Activated naive CD4-positive, alpha-beta T cell treated with anti-CD3 and anti-CD28 coated beads, Interleukin-2, amount 10 ng/mL, durations not matched to agents 7 days and 5 days (primary cell): ENCODE data around the gene CWC22.
"Not testable (repeated sequence)": the region's sequence is repeated elsewhere in the genome, so short reads cannot be mapped to it uniquely, and the experiment has no call there.

ENCODE experiments used
- CTCF ChIA-PET: fragments of 350-600 bp; sonication (Branson Sonifier 250); formaldehyde crosslinking; loops from one replicate; lab custom pipeline; 2021; ENCODE audit warnings: antibody characterized with exemption; lab: Charles Lee
- DNase-seq: peaks from one replicate; pipeline ENCODE4 v3.0.0-alpha.2; 2020
- H3K27ac Mint-ChIP-seq: one replicate; pipeline ENCODE4 v1.8.0; 2021; ENCODE audit warnings: mild to moderate bottlenecking, moderate library complexity, mixed read lengths
- H3K27me3 Mint-ChIP-seq: one replicate; pipeline ENCODE4 v1.8.0; 2021; ENCODE audit warnings: mild to moderate bottlenecking, mixed read lengths
- H3K36me3 Mint-ChIP-seq: one replicate; pipeline ENCODE4 v1.8.0; 2021; ENCODE audit warnings: mixed read lengths
- H3K4me1 Mint-ChIP-seq: one replicate; pipeline ENCODE4 v1.8.0; 2021; ENCODE audit warnings: mixed read lengths
- H3K4me3 Mint-ChIP-seq: one replicate; pipeline ENCODE4 v1.8.0; 2021; ENCODE audit warnings: mild to moderate bottlenecking, moderate library complexity, mixed read lengths
- H3K9me3 Mint-ChIP-seq: one replicate; pipeline ENCODE4 v1.8.0; 2021; ENCODE audit warnings: mixed read lengths

CWC22 gene

GRCh38 chr2:180015951-180016709 is 9.0 kb upstream of the CWC22 start:
- Mint-ChIP-seq H3K9me3 (no peaks in the 10 kb centered on the region), H3K27ac (no peak overlapping the region), H3K4me3 (no peak overlapping the region), H3K36me3 (no peaks in the 10 kb centered on the region), H3K4me1 (no peaks in the 10 kb centered on the region), H3K27me3 (no peaks in the 10 kb centered on the region)
- no peak for DNase-seq
- CTCF ChIA-PET = interaction anchor here (1.0 kb wide), 1 partner anchor 14 kb away, joined by 3 read pairs; no protein-coding TSS in a partner anchor

GRCh38 chr2:180012523-180012922 is 5.4 kb upstream of the CWC22 start:
- Mint-ChIP-seq H3K9me3 (no peaks in the 10 kb centered on the region), H3K27ac (no peak overlapping the region), H3K36me3 (no peaks in the 10 kb centered on the region), H3K4me3 (no peak overlapping the region), H3K27me3 (no peaks in the 10 kb centered on the region), H3K4me1 (peaks cover 8% of the 10 kb centered on the region)
- no peak for DNase-seq
- CTCF ChIA-PET = no interaction called here

- no peak overlapping the region for H3K27ac Mint-ChIP-seq
- CTCF ChIA-PET = interaction anchor here (0.7 kb wide), 1 partner anchor 115 kb away, joined by 3 read pairs; no protein-coding TSS in a partner anchor
These were observed 3.6 kb upstream of the CWC22 start for GRCh38 chr2:180010701-180011100.

GRCh38 chr2:180006231-180006630 is 866 bp downstream of the CWC22 start:
- peaks cover 43% of the 10 kb centered on the region for H3K4me1 Mint-ChIP-seq
- peak overlapping the region; percentile 99 for H3K27ac Mint-ChIP-seq
- H3K9me3 Mint-ChIP-seq = no peaks in the 10 kb centered on the region
- peak overlapping the region; percentile 91 for H3K4me3 Mint-ChIP-seq
- CTCF ChIA-PET = no interaction called here
- H3K36me3 Mint-ChIP-seq = peaks cover 4% of the 10 kb centered on the region
- H3K27me3 Mint-ChIP-seq = no peaks in the 10 kb centered on the region
- DNase-seq = no peak

More at GRCh38 chr2:180010701-180011100, 3.6 kb upstream of the CWC22 start:
- peaks cover 21% of the 10 kb centered on the region for H3K4me1 Mint-ChIP-seq
- no peaks in the 10 kb centered on the region for H3K27me3 Mint-ChIP-seq
- H3K4me3 Mint-ChIP-seq = no peak overlapping the region
- H3K9me3 Mint-ChIP-seq = no peaks in the 10 kb centered on the region
- peaks cover 2% of the 10 kb centered on the region for H3K36me3 Mint-ChIP-seq
- no peak for DNase-seq

- H3K9me3 Mint-ChIP-seq, H3K27me3 Mint-ChIP-seq, H3K36me3 Mint-ChIP-seq, CTCF ChIA-PET, H3K27ac Mint-ChIP-seq, DNase-seq: not testable (repeated sequence)
- Mint-ChIP-seq H3K4me3 (peak overlapping the region; percentile 91), H3K4me1 (peaks cover 38% of the 10 kb centered on the region)
These were observed 1.6 kb downstream of the CWC22 start for GRCh38 chr2:180005465-180005864.

GRCh38 chr2:180004731-180005130 is 2.4 kb downstream of the CWC22 start:
- Mint-ChIP-seq H3K27me3 (no peaks in the 10 kb centered on the region), H3K9me3 (no peaks in the 10 kb centered on the region), H3K36me3 (peaks cover 6% of the 10 kb centered on the region), H3K4me3 (no peak overlapping the region), H3K27ac (no peak overlapping the region), H3K4me1 (peaks cover 38% of the 10 kb centered on the region)
- CTCF ChIA-PET = no interaction called here
- no peak for DNase-seq

GRCh38 chr2:180003559-180003958 is 3.5 kb downstream of the CWC22 start:
- Mint-ChIP-seq H3K36me3 (peaks cover 6% of the 10 kb centered on the region), H3K9me3 (no peaks in the 10 kb centered on the region), H3K27me3 (no peaks in the 10 kb centered on the region), H3K4me1 (peaks cover 38% of the 10 kb centered on the region), H3K4me3 (no peak overlapping the region), H3K27ac (no peak overlapping the region)
- DNase-seq = no peak
- CTCF ChIA-PET = no interaction called here

- CTCF ChIA-PET = no interaction called here
- DNase-seq = no peak
- H3K4me1 Mint-ChIP-seq = peaks cover 38% of the 10 kb centered on the region
These were observed 4.0 kb downstream of the CWC22 start for GRCh38 chr2:180003073-180003472.

GRCh38 chr2:180002198-180002770 is 4.8 kb downstream of the CWC22 start:
- Mint-ChIP-seq H3K27ac (no peak overlapping the region), H3K36me3 (peaks cover 6% of the 10 kb centered on the region), H3K4me1 (peaks cover 33% of the 10 kb centered on the region), H3K4me3 (no peak overlapping the region), H3K9me3 (no peaks in the 10 kb centered on the region), H3K27me3 (no peaks in the 10 kb centered on the region)
- DNase-seq = no peak
- CTCF ChIA-PET = interaction anchor here (0.7 kb wide), 1 partner anchor 13 kb away, joined by 3 read pairs; no protein-coding TSS in a partner anchor

More at GRCh38 chr2:180003073-180003472, 4.0 kb downstream of the CWC22 start:
- peaks cover 6% of the 10 kb centered on the region for H3K36me3 Mint-ChIP-seq
- H3K27me3 Mint-ChIP-seq = no peaks in the 10 kb centered on the region
- no peak overlapping the region for H3K27ac Mint-ChIP-seq
- no peaks in the 10 kb centered on the region for H3K9me3 Mint-ChIP-seq
- H3K4me3 Mint-ChIP-seq = no peak overlapping the region

- H3K4me3 Mint-ChIP-seq = no peak overlapping the region
- CTCF ChIA-PET = interaction anchor here (0.7 kb wide), 1 partner anchor 14 kb away, joined by 3 read pairs; no protein-coding TSS in a partner anchor
- peaks cover 29% of the 10 kb centered on the region for H3K4me1 Mint-ChIP-seq
- H3K9me3 Mint-ChIP-seq = no peaks in the 10 kb centered on the region
- H3K27ac Mint-ChIP-seq = no peak overlapping the region
- peaks cover 6% of the 10 kb centered on the region for H3K36me3 Mint-ChIP-seq
- no peaks in the 10 kb centered on the region for H3K27me3 Mint-ChIP-seq
- DNase-seq = no peak
These were observed 5.4 kb downstream of the CWC22 start for GRCh38 chr2:180001726-180002125.

GRCh38 chr2:180000434-180000833 is 6.7 kb downstream of the CWC22 start:
- Mint-ChIP-seq H3K9me3 (no peaks in the 10 kb centered on the region), H3K4me1 (peaks cover 21% of the 10 kb centered on the region), H3K27me3 (no peaks in the 10 kb centered on the region), H3K27ac (no peak overlapping the region), H3K36me3 (peaks cover 4% of the 10 kb centered on the region), H3K4me3 (no peak overlapping the region)
- no peak for DNase-seq
- CTCF ChIA-PET = no interaction called here

- Mint-ChIP-seq H3K36me3 (peaks cover 4% of the 10 kb centered on the region), H3K27ac (no peak overlapping the region), H3K27me3 (no peaks in the 10 kb centered on the region), H3K4me1 (peaks cover 13% of the 10 kb centered on the region), H3K4me3 (no peak overlapping the region), H3K9me3 (no peaks in the 10 kb centered on the region)
- DNase-seq = no peak
- CTCF ChIA-PET = no interaction called here
These were observed 8.1 kb downstream of the CWC22 start for GRCh38 chr2:179999000-179999399.

- Mint-ChIP-seq H3K9me3 (no peaks in the 10 kb centered on the region), H3K36me3 (peaks cover 18% of the 10 kb centered on the region), H3K4me3 (no peak overlapping the region), H3K27me3 (no peaks in the 10 kb centered on the region), H3K27ac (no peak overlapping the region), H3K4me1 (no peaks in the 10 kb centered on the region)
- DNase-seq = no peak
- CTCF ChIA-PET = no interaction called here
These were observed 11.2 kb downstream of the CWC22 start for GRCh38 chr2:179995741-179996515.

GRCh38 chr2:179991344-179991743 is 15.8 kb downstream of the CWC22 start:
- Mint-ChIP-seq H3K27me3 (no peaks in the 10 kb centered on the region), H3K4me1 (no peaks in the 10 kb centered on the region), H3K9me3 (no peaks in the 10 kb centered on the region), H3K4me3 (no peak overlapping the region), H3K27ac (no peak overlapping the region), H3K36me3 (peaks cover 21% of the 10 kb centered on the region)
- CTCF ChIA-PET = no interaction called here
- DNase-seq = no peak
